Activated CD4-positive, alpha-beta T cell treated with anti-CD3 and anti-CD28 coated beads, Interleukin-2, Interleukin-4, amounts not matched to agents 100 ng/mL and 50 ng/mL, durations not matched to agents 16 hours and 8 hours (primary cell): ENCODE results near the gene ADSS2.
A peak's percentile ranks its signal among the peaks of the same experiment; 100 is the strongest.
"Not testable (repeated sequence)": the region's sequence is repeated elsewhere in the genome, so short reads cannot be mapped to it uniquely, and the experiment has no call there.

Source experiments
- DNase-seq: peaks from one replicate; pipeline ENCODE4 v3.0.0-alpha.2; 2020; ENCODE audit warnings: low spot score

ADSS2 gene

DNA sequence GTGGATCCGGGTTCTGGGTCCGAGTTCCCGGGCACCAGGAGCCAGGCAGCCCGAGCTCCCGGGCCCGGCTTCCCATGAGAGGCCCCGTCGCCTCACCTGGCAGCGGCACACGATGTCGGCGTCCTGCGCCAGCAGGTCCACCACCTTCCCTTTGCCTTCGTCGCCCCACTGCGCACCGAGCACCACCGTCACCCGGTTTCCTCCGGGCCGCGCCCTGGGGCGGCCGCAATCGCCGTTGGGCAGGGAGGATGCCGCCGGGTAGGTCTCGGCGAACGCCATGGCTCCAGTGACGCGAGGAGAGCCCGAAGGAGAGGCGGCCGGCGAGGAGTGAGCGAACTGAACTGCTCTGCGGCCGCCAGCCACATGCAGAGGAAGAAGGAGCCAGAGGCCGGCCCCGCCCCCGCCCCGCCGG lies at the start of gene ADSS2:
Gene ADSS2, minus strand, starts transcription at position 371 of the 412 bp plus-strand sequence. Its CDS starts 92 bp downstream, at position 279.
- no peak for DNase-seq

- not testable (repeated sequence) for DNase-seq
Observed at GRCh38 chr1:244500515-244500914, 48.8 kb upstream of the ADSS2 start.

GRCh38 chr1:244499484-244499883 lies 47.8 kb upstream of the ADSS2 start:
- not testable (repeated sequence) for DNase-seq

DNA sequence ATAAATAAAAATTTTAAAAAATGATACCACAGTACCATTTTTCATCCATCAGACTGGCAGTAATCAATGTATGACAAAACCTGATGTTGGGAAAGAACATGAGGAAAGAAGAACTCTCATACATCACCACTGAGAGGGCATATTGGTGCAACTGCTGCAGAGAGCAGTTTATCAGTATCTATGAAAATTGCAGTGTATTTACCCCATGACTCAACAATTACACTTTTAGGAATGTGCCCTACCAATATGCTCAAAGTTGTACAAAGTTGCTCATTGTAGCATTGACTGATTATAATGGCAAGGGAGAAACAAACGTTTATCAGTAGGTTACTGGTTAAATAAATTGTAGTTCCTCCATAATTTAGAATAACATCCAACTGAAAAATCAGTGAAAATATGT lies 46.1 kb upstream of the ADSS2 start:
- no peak for DNase-seq

DNA sequence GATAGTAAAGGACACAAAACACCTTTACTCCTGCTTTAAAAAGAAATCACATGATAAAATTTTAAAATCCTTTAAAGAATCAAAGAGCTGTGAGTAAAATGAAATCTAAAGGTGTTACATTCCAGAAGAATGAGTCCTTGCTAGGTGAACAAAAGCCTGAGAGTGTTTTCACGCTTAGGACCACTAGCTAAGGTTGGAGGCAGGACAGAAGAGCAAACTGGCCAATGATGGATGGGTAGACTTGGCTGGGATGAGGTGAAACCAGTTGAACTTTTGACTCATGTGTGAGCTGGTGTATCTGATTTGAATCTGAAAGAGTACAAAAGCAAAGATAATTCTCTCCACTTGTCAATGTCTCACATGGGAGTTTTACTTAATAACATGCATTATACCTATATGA lies 44.5 kb upstream of the ADSS2 start:
- no peak for DNase-seq

DNA sequence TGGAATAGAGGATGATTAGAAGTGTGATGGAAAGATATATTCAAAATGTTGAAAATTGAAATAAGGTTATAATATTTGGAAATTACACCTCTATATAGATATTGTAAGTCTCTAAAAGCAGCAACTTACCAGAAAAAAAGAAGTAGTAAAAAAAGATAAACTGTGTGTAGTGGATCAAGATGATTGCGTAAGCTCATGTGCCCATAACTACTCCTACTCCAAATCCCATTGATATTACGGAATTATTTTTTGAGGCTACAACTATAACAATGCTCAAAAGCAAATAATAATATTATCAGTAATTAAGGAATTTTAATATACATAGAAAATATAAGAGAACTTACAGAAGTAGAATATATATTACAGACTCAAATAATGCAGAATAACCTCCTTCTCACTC lies 42.9 kb upstream of the ADSS2 start:
- DNase-seq = no peak

DNA sequence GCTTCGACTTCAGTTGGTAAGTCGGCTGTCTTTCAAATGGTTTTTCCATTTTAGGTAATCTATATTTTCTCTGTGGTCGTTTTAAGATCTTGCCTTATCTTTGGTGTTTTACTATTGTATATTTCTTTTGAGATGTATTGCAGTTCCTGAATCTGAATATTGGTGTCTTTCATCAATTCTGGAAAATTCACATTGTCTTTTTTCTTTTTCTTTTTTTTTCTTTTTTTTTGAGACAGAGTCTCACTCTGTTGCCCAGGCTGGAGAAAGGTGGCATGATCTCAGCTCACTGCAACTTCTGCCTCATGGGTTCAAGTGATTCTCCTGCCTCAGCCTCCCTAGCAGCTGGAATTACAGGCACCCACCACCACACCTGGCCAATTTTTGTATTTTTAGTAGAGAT lies 33.3 kb upstream of the ADSS2 start:
- DNase-seq = not testable (repeated sequence)

- no peak for DNase-seq
Observed at GRCh38 chr1:244473059-244473605, 21.4 kb upstream of the ADSS2 start.

- no peak for DNase-seq
Observed at GRCh38 chr1:244466724-244467123, 15.0 kb upstream of the ADSS2 start.

GRCh38 chr1:244461245-244462071 lies 9.7 kb upstream of the ADSS2 start, which contains the start of gene CATSPERE:
CATSPERE (plus strand) TSS chr1:244461273; CDS start chr1:244461430, 157 bp downstream.
- peak; percentile 72 for DNase-seq

GRCh38 chr1:244460197-244460596 lies 8.5 kb upstream of the ADSS2 start:
- DNase-seq = peak; percentile 34

GRCh38 chr1:244458781-244459180 lies 7.1 kb upstream of the ADSS2 start:
- DNase-seq = no peak

- no peak for DNase-seq
Observed at GRCh38 chr1:244456586-244456985, 4.9 kb upstream of the ADSS2 start.

- DNase-seq = no peak
Observed at GRCh38 chr1:244454412-244454811, 2.7 kb upstream of the ADSS2 start.

DNA sequence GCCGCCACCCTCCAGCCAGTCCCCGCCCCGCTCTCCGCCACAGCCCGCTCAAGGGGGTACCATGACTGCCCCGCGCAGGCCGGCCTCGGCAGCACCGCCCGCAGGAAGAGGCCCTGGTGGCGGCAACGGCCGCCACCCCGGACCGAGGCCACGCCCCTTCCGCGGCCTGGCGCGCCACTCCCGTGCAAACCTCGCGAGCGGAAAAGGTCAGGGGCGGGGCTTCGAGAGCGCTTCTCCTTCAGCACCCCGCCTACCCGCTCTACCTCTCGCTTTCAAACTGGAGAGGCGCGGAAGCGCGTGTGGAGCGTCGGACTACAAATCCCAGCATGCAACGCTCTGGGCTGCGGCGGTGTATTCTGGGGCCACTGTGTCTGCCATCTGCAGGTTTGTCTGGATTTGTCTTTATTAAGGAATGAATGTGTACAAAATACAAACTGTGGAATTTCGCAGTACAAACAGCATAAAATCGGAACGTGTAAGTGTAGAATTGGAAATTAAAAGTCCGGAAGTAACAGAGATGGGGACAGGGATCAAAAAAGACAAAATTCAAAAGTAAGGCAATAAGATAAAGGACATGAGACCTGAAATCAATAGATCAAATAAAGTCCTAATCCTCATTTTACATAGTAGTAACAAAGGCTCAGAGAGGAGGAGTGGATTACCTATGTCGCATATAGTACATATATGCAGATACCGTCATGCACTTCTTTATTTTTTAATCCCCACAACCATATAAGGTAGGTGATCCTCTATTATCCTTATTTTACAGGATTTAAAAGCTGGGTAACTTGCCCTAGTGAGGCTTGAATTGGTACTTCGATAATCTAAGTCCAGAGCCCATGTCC lies 464 bp upstream of the ADSS2 start:
- DNase-seq = peak; percentile 98

DNA sequence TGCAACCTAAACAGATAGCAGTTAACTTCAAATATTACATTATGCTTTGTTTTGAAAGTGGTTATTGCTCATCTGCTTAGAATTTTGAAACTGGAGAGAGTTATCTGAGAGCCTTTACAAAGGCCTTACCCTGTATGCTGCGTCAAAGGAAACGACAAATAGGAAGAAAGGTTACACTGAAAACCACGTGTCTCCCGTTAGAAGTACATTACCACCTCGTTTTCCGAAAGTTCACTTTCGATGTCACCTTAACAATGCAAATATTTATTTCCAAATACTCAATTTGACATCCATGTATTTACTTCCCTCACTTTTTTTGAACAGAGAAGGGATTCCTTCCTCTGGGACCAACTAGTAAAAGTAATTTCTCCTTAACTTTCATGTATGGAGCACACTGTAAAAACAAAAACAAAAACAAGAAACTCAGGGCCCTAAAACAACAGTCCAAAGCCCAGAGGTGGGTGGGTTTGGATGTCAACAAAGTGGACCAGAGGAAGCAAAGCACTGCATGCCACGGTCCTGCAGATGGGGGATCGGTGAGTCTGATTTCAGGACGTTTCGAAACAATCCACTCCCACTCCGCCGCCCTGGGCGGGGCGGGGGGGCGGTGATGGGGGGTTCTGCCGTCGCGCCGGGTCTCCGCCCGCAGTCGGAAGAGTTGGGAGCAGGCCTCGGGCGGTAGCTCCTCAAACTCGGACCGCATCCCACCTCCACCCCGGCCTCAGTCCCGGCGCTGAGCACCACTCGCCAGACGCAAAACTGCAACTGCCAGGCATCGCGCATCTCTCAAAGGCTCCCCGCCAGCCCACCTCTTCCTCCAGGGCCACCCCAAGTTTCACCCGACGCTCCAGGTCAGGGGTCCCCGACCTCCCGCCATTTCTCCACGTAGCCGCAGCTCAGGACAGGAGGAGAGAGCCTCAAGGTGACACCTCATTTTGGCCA lies 841 bp downstream of the ADSS2 start:
- peak; percentile 60 for DNase-seq

GRCh38 chr1:244449936-244450508 lies 1.7 kb downstream of the ADSS2 start:
- no peak for DNase-seq

GRCh38 chr1:244448279-244449036 lies 3.3 kb downstream of the ADSS2 start:
- DNase-seq = no peak

- DNase-seq = no peak
Observed at GRCh38 chr1:244447552-244447951, 4.2 kb downstream of the ADSS2 start.

DNA sequence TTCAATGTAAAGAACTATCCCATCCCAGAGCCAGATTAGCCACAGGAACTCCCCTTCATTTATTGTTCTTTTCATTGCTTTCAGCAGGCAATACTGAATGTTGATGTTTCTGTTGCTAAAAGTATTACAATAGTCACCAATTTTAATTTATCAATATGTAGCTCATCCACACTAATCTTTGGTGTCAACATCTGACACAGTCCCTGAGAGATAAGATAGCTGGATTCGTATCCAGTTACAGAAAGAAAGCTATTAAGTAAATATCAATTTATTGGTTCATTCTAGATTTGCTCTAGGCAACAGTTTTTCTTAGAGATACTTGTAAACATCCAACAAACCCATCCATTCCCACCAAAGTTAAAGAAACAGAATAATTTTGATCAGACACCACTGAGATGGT lies 4.7 kb downstream of the ADSS2 start:
- no peak for DNase-seq
